Stimulated activated CD4-positive, alpha-beta T cell treated with anti-CD3 and anti-CD28 coated beads, TNF-alpha, amount 100 ng/mL, for 1 hour (primary cell): ENCODE data around the gene ACIN1.

Experiments
- DNase-seq, 3 donors: peaks; one replicate each; pipeline ENCODE4 v3.0.0-alpha.2; 2020; ENCODE audit warnings: low read depth in 3 of 3, low spot score in 1 of 3

ACIN1 gene

DNA sequence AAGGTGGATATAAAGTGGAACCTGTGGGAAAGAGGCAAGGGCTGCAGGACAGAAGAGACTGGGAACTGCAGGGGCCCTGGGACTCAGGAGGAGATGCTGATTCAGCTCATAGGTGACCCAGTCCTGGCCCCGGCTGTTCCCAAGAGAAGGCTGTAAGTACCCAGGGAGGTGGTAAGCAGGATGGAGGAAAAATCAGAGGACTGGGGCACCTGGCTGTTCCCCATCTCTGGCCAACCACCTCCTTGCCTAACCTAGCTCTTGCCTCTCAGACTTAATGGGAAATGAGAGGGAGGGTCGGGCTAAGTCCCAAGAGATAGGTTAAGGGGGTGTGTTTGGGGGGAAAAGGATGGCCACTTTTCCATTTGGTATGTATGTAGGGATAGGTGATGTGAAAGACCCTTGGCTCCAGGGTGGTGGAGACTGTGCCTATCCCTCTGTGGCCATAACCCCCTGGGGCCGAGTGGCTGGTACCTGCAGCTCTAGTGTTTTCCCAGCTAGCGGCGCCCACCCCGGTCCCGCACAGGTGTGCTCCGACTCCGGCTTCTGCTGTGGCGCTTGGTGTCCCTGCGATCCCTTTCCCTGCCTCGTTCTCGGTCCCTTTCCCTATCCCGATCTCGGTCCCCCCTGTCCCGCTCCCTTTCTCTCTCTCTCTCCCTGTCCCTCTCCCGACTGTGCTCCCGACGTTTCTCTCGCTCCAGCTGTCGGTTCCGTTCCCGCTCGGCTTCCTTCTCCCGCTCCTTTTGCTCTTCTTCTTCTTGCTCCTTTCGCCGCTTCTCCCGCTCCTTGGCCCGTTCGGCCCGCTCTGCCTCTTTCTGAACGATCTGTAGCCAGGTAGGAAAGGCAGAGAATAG, 36.1 kb downstream of the ACIN1 start:
- no peak for DNase-seq

DNA sequence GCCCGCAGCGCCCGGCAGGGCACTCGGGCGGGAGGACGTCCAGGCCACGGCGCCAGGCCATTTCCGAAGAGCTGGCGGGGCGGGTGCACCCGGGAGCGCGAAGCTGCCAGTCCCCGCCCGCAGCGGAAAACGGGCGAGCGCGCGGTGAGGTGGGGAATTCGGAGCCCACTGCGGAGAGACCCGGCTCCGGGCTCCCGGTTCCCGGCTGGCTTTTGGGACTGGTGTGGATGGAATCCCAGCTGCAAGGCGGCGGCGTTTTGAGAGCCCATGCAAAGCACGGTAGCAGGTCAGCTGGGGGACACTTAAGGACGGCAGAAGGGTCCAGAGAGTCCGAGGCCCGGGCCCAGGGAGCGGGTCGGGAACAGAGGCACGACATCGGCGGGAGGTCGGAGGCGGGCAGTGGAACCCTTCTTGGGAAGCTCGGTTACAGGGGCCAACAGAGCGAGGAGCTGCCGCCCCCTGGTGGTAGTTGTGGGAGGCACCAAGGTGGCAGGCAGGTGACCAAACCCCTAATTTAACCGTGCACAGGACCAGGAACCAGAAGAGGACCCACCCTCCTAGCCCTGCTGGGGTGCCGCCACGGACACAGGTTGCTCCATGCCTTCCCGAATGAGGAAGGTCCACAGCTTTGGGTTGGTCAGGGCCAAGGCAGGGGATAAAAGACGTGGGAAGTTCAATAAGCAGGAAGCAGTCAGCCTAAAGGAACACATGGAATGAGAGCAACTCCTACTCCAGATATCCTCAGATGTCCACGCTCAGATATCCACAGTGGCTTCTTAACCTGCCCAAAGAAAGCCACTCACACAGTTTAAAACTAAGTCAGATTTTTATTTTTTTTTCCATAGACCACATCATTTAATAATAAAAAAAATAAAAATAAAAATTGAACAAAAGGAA, 36.9 kb downstream of the ACIN1 start:
- DNase-seq: peak; percentile 71 to 85 (median 74)

- peak; percentile 22 to 49 (median 32) for DNase-seq
Observed at GRCh38 chr14:23056956-23057756, 37.8 kb downstream of the ACIN1 start, which contains the start of gene CDH24. Gene CDH24 (minus strand): TSS chr14:23057520. CDS start chr14:23055733, 1,787 bp downstream.

- DNase-seq: peak; percentile 26 to 42 (median 32)
Observed at GRCh38 chr14:23056145-23056955, 38.6 kb downstream of the ACIN1 start.

DNA sequence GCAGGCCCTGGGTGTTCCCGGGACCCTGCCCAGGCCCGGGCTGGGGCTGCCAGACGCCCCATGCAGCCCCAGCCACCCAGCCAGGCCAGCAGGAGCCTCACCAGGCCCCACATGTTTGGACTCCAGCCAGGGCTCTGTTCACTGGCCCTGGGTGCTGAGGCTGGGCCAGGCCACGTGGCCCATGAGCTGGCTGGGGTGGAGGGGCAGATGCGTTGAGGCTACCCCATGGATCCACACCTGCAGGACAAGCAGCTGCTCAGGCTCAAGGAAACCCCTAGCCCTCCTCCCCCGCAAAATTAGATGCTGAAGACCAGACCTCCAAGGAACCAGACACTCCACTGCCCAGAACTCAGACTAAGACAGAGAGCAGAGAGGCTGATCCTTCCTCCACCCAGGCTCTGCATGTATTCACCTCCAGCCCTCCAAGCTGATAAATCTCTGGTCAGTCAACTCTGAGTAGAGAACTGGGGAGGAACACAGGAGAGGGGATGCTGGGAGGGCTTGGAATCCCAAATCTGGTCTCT, 39.3 kb downstream of the ACIN1 start:
- DNase-seq: no peak

- DNase-seq: no peak
Observed at GRCh38 chr14:23055147-23055550, 39.8 kb downstream of the ACIN1 start.

GRCh38 chr14:23054000-23054811, 40.7 kb downstream of the ACIN1 start:
- no peak for DNase-seq

DNA sequence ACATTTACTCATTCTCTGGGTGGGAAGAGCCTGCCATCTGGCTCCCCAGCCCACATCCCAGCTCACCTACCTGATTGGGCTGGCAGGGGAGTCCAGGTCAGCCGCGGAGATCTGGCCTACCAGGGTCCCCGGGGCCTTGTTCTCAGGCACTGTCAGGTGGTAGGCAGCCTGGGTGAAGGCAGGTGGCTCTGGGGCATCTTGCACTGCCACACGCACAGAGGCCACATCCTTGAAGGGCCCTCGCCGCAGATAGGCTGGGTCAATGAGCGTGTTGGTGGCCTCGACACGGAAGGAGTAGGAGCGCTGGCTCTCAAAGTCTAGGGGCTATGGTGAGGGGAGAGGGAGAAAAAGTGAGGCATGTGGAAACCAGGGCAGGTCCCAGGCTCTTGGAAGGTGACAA, 41.5 kb downstream of the ACIN1 start:
- DNase-seq: no peak

DNA sequence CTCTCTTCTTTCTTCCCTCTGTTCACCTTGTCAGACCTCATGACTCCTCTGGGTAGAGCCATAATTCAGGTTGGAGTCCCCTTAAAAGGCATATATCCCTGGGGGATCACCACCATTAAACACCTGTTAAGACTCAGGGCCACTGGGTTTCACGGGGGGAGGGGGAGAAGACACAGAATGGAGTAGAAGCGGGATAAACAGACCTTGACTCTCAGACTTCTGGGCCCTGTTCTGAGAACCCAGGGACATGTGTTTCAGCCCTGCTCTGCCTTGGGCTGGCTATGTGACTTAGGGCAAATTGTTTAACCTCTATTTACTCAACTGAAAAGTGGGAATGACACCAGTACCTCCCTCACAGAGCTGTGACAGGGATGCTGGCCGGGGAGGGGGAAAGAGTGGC, 42.3 kb downstream of the ACIN1 start:
- no peak for DNase-seq

DNA sequence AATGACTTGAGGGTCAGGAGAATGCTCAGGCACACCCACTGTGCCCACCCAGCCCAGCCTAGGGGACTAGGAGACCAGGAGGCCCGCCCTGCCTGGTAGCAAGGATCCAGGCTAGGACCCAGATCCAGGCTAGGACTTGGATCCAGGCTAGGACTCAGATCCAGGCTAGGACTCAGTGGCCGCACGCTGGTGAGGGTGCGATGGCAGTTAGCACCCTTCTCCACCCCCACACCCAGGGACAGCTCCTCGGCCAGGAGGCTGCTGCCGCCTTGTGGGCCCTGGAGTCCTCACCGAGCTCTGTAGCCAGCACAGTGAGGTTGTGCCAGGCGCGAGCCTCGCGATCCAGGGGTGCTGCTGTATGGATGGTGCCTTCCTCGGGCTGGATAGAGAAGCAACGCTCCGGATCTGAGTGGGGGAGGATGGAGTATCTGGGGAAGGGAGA, 42.7 kb downstream of the ACIN1 start:
- DNase-seq: no peak

DNA sequence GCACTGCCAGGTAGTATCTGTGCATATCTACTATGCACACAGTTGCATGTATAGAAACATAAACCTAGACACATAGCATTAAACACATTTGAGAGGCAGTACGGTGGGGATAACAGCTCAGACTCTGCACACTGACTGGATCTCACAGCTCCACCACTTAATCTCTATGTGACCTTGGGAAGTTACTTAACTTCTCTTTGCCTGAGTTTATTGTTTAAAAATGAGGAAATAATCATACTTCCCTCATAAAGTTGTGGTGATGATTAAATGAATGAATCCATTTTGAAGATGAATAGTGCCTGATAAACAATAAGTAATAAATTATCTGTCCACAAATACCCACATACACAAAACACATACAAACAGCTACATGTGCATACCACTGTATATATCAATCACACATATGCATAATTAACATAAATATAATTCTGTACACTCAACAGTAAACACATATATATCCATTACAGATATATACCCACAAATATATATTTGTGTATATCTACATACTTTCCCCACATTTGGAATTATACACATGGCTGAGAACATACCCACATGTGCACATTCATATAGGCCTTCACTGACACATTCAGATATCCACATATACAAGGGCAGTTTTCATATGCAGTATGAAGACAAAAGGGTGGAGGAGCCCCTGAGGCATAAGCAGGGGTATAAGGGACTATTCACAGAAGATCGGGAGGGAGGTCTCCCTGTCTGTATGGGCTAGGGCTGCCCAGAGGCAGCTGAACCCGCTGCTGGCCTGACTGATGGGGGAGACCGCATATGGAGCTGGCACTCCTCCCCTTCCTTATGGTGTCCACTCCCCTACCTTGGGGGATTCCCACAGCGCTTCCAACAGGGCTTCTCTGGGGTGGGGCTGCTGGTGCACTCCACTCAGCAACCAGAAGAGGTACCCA, 43.5 kb downstream of the ACIN1 start:
- DNase-seq: no peak

DNA sequence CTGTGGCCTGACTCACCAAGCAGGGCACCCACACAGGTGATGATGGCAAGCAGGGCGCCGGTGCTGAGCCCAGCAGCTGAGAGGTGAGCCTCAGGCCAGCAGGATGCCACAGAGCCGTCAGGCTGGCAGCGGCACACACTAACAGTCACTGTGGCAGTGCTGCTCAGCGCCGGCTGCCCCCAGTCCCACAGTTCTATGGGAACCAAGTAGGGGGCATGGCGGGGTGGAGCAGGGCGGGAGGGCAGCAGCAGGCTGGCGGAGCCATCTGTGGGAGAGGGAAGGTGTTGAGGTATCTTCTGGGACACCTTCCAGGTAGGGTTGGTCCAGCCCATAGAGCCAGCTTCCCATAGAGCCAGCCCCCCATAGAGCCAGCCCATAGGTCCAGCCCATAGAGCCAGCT, 45.9 kb downstream of the ACIN1 start:
- no peak for DNase-seq

- no peak for DNase-seq
Observed at GRCh38 chr14:23047751-23048693, 46.9 kb downstream of the ACIN1 start.

DNA sequence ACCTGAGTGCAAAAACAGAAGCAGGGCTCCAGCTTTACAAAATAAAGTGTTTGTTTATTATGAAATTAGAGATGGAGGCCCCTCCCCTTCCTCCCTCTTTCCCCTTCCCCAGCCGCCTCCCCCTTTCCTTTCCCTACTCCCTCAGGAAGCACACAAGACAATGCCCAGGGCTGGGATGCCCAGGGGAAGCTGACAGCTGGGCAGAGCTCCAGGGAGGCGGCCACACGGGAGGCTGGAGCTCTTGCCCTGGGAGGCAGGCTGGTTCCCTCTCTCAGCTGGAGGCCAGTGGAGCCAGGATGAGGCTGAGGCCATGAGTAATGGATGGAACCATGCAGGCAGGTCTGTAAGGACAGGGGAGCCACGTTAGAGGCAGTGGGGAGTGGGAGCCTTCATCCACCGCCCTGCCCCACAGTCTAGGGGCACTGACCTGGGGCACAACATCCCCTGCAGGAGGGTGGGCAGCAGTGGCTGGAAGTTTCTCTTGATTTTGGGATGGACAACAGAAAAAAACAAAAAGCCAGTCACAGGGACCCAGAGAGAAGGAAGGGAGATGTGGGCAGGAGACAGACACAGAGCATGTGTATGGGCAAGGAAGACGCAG, 47.8 kb downstream of the ACIN1 start:
- no peak for DNase-seq

DNA sequence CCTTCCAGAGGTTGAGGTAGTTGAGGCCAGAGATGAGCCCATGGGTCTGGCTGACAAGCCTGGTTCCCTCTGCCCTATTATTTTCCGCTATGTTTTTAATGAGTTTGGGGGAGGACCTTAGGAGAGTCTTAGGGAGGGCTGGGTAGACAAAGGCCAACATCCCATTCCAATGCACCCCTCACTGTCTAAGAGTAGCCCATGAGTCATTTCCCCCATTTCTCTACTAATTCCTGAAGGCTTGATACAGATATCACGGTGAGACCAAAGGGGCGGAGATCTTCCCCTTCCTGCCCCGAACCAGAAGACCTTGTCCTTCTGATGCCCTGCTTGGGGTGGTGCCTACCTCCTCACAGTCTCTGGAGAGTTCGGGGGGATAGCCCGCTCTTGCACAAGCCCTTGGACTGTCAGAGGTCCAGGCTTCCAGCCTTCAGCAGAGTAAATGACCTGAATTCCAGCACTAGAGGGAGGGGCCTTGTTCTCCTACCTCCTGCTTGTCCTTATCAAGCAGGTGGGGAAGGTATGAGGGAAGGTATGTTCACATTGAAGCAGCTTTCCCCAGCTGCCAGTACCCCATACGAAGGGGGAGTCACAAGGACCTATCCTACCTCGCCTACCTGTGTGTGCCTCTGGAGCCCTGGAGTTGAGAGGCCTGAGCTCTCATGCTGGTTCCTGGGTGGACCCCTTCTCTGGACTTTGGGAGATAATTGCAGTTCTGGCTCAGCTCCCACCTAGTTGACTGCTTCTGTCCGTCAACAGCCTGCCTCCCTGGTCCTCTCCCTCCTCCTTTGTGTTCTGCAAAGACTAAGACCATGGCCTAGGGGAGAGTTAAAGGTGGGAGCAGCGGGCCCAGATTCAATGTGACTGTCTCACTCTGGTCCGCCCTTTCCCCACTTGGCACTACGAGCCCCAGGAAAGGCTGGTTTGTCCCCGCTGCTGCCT, 49.2 kb downstream of the ACIN1 start:
- DNase-seq: no peak
